SH-SY5Y (cell line): Measurements from ENCODE around the gene HELZ2.

Experiments used
- GATA2 ChIP-seq: IDR thresholded peaks from 2 replicates; pipeline ENCODE4 v1.6.1; 2011; ENCODE audit warnings: mild to moderate bottlenecking, low read depth, low read length
- GATA3 ChIP-seq: IDR thresholded peaks from 2 replicates; pipeline ENCODE4 v1.6.1; 2011; ENCODE audit warnings: low read depth, mild to moderate bottlenecking, low read length, moderate library complexity

DNA sequence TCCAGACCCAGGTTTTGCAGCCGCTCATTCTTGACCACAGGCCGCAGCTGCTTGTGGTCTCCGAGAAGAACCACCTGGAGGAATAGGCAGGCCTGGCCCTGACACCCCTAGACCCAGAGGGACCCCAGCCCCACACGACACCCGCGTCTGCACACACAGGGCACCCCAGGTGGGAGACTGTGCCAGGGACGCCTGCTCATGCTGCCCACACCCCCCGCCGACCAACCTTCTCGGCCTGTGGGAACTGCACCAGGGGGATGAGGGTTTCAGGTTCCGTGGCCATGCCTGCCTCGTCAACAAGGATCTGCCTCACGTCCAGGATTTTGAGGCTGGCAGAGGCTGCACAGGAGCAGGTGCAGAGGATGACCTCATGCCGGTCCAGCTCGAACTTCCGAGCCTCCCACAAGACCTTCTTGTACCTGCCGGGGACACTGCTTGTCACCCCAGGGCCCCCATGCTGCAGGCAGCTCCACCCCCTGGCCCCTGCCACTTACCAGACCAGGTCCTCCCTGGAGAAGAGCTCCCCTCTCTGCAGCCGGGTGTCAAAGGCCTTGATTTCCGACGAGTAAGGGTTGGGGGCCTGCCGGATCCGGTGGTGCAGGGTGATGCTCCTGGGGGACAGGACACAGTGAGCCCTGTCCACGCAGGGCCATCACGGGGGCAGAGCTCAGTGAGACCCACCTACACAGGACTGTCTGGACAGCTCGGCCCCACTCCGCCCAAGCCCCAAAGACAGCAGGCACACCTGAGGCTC is 13.0 kb downstream of the HELZ2 start:
- TF ChIP-seq GATA2 (no peak), GATA3 (no peak)
